NCI-H2029 (cell line): ENCODE data around the gene PTS.
A peak's percentile ranks its signal among the peaks of the same experiment; 100 is the strongest.
"Not testable (repeated sequence)": the region's sequence is repeated elsewhere in the genome, so short reads cannot be mapped to it uniquely, and the experiment has no call there.

Experiments used
- DNase-seq: peaks from one replicate; lab custom pipeline; 2025; lab: John Stamatoyannopoulos, UW

The PTS gene

GRCh38 chr11:112226062-112226830 is at the start of gene PTS:
PTS (plus strand) TSS chr11:112226428; CDS start chr11:112226444, 16 bp downstream.
- DNase-seq = peak; percentile 76

GRCh38 chr11:112177589-112177988 is 48.6 kb upstream of the PTS start:
- DNase-seq = no peak

GRCh38 chr11:112178428-112178827 is 47.8 kb upstream of the PTS start:
- DNase-seq = no peak

- DNase-seq = no peak
Measured at GRCh38 chr11:112178936-112179335, 47.3 kb upstream of the PTS start.

GRCh38 chr11:112179601-112180000 is 46.6 kb upstream of the PTS start:
- DNase-seq = no peak

- no peak for DNase-seq
Measured at GRCh38 chr11:112182867-112183266, 43.4 kb upstream of the PTS start.

- peak; percentile 23 for DNase-seq
Measured at GRCh38 chr11:112185883-112186282, 40.3 kb upstream of the PTS start.

- no peak for DNase-seq
Measured at GRCh38 chr11:112186304-112186703, 39.9 kb upstream of the PTS start.

- DNase-seq = not testable (repeated sequence)
Measured at GRCh38 chr11:112195113-112195512, 31.1 kb upstream of the PTS start.

- DNase-seq = no peak
Measured at GRCh38 chr11:112195951-112196351, 30.3 kb upstream of the PTS start.

- no peak for DNase-seq
Measured at GRCh38 chr11:112196519-112197087, 29.6 kb upstream of the PTS start.

- DNase-seq = not testable (repeated sequence)
Measured at GRCh38 chr11:112199101-112199500, 27.1 kb upstream of the PTS start.

- DNase-seq = no peak
Measured at GRCh38 chr11:112200252-112200651, 26.0 kb upstream of the PTS start.

- no peak for DNase-seq
Measured at GRCh38 chr11:112206071-112206470, 20.2 kb upstream of the PTS start.

GRCh38 chr11:112210890-112211289 is 15.3 kb upstream of the PTS start:
- no peak for DNase-seq

- DNase-seq = no peak
Measured at GRCh38 chr11:112211536-112211935, 14.7 kb upstream of the PTS start.

GRCh38 chr11:112212290-112212689 is 13.9 kb upstream of the PTS start:
- no peak for DNase-seq

GRCh38 chr11:112212710-112213109 is 13.5 kb upstream of the PTS start:
- DNase-seq = no peak

GRCh38 chr11:112213753-112214152 is 12.5 kb upstream of the PTS start:
- DNase-seq = no peak

- DNase-seq = no peak
Measured at GRCh38 chr11:112215621-112216020, 10.6 kb upstream of the PTS start.

- no peak for DNase-seq
Measured at GRCh38 chr11:112216561-112217105, 9.6 kb upstream of the PTS start.

- peak; percentile 29 for DNase-seq
Measured at GRCh38 chr11:112219476-112220232, 6.6 kb upstream of the PTS start.
